NCI-H1105 treated with DMSO at 0.1 percent for 48 hours (cell line): ENCODE results near the gene OR10C1.
"Not testable (repeated sequence)": the region's sequence is repeated elsewhere in the genome, so short reads cannot be mapped to it uniquely, and the experiment has no call there.

Experiments used
- DNase-seq: peaks from one replicate; lab custom pipeline; 2025; lab: John Stamatoyannopoulos, UW

Gene OR10C1, protein sequence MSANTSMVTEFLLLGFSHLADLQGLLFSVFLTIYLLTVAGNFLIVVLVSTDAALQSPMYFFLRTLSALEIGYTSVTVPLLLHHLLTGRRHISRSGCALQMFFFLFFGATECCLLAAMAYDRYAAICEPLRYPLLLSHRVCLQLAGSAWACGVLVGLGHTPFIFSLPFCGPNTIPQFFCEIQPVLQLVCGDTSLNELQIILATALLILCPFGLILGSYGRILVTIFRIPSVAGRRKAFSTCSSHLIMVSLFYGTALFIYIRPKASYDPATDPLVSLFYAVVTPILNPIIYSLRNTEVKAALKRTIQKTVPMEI

DNA sequence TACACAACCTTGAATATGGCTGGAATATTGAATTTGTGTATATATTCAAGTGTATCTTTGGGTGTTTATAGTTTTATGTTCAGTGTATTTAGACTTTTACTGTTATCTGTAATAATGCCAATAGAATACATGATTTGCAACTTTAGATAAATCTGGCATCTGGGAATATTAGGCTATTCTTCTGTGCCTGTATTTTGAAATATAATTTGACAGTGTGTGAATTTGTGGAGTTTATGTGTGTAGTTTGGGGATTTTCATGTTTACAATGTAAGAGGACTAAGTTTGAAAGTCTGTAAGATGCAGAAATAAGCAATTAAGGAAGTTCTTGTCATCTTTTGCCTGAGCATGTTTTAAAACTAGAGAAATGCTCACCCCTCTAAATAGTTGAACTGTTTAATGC lies at the start of gene OR10C1:
TSS of gene OR10C1 (plus strand) at position 301 of the 400 bp plus-strand sequence. CDS start 710 bp downstream, outside the sequence.
- DNase-seq: no peak

DNA sequence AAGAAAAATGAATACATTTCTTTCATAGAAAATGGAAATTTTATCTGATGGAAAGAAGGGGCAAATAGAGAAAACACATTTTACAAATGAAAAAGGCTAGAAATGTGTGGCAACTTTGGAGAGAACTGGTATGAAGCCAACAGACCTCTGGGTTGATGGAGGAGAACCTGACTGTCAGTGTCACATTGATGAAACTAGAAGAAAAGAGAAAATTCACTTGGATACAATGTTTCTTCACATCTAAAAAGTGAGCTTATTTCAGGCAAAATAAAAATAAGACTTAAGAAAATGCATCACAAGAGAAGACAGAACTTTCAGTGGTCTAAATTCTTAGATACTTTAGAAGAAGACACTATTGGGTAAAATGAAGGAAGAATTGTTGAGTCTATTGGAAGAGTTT lies 43.8 kb upstream of the OR10C1 start, which contains the start of gene OR12D2:
TSS of gene OR12D2 (plus strand) at position 301 of the 400 bp plus-strand sequence. CDS start 1,069 bp downstream, outside the sequence.
- DNase-seq: no peak

DNA sequence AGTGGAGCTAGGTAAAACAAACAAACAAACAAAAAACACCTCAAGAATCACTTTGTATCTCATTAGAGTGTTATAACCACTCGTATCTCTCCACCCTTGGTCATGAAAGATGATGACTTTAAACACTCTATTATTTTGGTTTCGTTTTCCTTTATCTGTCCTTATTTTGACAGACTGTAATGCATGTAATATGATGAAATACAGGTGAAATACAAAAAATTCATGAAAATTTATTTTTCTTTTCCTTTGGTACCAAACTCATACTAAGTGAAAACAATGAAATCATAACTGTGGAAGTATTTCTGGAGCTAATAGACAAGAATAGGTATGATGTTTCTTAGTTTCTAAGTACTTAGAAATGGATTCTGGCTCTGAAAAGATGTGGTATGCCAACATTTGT lies 39.6 kb upstream of the OR10C1 start:
- DNase-seq: no peak

DNA sequence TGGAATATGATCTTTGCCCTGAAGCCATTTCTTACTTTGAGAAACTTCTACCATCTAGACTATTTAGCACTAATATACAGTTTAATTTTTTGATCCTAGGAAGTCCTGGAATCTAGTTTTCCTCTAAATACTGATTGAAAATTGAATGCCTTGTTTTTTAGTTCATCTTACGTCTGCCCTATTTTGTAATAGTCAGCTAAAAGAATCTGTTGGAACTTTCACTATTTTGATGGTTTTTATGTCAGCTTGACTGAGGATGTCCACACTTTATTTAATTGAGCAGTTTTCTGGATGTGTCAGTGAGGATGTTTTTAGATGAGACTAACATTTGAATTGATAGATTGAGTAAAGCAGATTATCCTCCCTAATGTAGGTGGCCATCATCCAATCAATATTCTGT lies 35.3 kb upstream of the OR10C1 start:
- no peak for DNase-seq

DNA sequence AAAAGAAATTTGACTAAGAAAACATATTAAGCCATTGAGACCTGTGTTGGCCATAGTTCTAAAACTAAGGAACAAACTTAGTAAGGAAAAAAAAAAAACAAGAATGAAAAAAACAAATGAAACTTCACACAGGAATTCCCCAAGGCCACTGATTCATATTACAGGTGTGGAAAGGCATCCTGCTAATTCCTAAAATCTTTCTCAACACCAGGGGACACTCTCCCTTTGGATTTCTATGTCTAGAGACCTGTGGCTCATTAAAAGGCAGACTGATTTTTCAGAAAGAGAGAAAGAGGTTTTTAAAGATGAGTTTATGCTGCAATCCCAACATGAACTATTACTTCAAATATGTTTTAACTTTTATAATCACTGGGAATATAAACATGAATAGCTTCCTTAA lies 24.5 kb upstream of the OR10C1 start, which contains the start of gene OR12D1:
TSS of gene OR12D1 (plus strand) at position 341 of the 400 bp plus-strand sequence.
- no peak for DNase-seq

DNA sequence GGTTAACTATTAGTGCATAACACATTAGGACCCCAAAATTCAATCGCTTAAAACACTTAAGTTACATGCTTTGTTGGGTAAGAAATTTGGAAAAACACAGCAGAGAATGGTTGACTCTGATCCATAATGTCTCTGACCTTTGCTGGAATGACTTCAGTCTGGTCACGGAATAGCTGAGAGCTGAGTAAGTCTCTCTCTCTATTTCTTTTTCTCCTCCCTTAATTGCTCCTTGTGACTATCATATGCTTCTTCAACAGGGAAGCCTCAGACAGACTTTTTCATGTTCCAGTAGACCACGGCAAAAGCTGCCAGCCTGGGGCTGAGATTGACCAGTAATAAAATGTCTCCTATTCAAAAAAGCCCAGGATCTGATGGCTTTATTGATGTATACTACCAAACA lies 19.6 kb upstream of the OR10C1 start:
- DNase-seq: no peak

DNA sequence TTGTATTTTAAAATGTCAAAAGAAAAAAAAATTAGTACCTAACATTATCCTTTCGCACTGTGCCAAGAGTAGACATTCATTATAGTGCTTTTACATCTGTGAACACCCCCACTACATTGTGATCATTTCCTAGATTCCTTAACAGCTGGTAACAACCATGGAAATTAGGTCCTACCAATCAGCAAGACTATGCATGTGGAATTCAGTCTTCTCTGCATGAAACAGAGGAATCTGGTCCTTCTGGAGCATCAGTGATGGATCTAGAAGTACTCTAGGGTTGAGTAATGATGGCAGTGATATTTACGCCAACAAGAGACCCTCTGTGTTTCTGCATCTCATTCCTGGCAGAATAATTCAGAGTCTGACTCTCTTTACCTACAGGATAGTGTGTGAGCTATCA lies 14.9 kb upstream of the OR10C1 start:
- DNase-seq: no peak

DNA sequence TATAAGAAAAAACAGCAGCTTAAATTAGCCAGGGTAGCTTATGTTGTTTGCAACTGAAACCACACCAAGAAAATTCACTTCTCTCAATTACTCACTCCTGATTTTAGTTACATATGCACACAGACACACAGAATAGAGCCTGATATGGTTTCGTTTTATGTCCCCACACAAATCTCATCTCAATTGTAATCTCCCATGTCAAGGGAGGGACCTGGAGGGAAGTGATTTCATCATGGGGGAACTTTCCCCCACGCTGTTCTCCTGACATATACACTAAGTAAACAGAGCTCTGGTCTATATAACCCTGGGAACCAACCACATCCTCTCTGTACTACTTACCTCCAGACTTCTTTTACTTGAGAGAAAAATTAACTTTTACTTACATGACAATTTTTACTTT lies 14.5 kb upstream of the OR10C1 start:
- no peak for DNase-seq

DNA sequence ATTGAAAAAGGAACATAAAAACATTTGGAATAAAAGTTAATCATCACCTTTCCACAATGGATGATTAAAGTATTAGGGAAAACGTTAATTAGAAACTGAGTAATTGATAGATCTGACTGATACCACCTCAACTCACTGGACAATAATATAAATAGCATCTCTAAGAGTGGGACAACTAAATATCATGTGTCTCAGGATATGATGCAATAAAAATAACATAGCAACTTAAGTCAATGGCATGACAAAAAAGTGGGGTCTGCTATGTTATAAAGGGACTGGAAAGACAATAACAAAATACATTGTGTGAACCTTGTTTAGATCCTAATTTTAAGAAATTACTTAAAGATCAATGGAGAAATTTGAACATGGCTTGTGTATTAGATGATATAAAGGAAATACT lies 14.0 kb upstream of the OR10C1 start:
- no peak for DNase-seq

DNA sequence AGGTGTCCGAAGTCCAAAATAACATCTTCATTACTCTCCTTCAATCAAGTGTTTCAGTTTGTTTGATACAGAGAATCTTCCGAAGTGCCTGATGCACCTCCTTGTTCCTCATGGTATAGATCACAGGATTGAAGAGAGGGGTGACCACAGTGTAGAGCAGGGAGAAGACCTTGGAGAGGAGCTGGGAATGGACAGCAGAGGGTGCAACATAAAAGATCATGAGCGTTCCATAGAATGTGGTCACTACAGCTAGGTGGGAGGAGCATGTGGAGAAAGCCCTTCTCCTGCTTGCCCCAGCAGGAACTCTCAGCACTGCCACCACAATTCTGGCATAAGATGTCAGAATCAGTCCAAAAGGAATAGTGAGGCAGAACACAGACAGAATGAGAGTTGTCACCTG lies 12.5 kb upstream of the OR10C1 start:
- no peak for DNase-seq

DNA sequence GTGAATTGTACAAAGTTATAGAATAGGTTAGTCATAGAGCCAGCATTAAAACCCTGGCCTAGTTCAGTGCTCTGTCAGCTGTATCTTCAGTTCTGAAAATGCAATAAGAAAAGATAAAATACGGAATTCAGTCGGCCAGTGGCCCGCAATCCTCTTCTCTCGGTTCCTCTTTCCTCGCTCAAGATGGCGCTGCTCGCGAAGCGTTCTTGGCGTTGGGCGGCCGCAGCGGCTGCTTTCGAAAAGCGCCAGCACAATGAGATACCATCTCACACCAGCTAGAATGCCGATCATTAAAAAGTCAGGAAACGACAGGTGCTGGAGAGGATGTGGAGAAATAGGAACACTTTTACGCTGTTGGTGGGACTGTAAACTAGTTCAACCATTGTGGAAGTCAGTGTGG lies 2.4 kb upstream of the OR10C1 start:
- peak; percentile 22 for DNase-seq

DNA sequence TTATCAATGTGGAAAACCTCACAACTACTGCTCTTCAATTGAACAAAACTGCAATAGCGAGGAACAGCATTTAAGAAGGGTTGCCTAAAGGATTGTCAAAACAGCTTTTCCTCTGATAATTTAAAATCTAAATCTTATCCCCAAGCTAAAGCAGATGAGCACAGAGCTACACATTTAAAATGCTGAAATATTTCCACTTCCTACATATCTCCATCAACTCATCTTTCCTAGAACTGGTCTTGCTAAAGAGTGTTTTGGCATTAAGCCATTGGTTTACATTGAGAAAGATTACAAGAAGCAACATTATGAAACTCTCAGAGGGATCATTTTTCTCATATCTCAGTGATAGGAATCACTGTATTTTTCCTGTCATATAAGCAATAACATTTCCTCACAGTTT lies 3.6 kb downstream of the OR10C1 start:
- DNase-seq: no peak

DNA sequence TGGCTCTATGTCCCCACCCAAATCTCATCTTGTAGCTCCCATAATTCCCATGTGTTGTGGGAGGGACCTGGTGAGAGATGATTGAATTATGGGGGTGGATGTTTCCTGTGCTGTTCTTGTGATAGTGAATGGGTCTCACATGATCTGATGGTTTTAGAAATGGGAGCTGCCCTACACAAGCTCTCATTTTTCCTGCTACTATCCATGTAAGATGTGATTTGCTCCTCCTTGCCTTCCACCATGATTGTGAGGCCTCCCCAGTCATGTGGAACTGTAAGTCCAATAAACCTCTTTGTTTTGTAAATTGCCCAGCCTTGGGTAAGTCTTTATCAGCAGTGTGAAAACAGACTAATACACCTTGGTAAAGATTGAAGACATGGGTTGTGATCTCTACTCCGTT lies 4.9 kb downstream of the OR10C1 start:
- not testable (repeated sequence) for DNase-seq

DNA sequence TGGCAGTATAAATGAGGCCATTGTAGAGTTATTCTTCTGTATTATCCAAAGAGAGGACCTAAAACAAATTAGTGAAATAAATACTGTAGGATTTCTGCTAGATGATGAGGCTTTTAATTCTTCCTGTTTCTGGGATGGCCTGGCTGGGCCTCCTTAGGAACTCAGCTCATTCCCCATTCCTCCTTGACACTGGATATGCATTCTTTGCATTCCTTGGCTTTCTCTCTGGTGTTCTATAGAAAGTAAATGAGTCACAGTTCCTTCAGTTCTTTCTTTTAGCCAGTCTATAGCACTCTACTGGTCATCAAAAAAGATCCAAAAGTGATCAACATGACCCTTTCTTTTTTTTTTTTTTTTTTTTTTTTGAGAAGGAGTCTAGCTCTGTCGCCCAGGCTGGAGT lies 8.6 kb downstream of the OR10C1 start:
- DNase-seq: no peak

DNA sequence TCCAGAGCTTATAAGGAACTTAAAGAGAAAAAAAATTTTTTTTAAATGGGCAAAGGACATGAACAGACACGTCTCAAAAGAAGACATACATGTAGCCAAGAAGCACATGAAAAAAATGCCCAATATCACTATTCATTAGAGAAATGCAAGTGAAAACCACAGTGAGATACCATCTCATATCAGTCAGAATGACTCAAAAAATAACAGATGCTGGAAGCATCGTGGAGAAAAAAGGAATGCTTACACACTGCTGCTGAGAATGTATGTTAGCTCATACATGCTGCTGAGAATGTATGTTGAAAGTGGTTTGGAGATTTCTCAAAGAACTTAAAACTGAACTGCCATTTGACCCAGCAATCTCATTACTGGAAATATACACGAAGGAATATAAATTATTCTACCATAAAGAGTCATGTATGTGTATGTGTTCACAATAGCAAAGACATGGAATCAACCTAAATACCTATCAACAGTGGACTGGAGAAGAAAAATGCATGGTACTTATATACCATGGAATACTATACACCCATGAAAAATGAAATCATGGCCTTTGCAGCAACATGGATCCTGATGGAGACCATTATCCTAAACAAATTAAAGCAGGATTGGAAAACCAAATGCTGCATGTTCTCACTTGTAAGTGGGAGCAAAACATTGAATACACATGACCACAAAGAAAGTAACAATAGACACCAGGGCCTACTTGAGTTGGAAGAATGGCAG lies 12.5 kb downstream of the OR10C1 start:
- DNase-seq: no peak

DNA sequence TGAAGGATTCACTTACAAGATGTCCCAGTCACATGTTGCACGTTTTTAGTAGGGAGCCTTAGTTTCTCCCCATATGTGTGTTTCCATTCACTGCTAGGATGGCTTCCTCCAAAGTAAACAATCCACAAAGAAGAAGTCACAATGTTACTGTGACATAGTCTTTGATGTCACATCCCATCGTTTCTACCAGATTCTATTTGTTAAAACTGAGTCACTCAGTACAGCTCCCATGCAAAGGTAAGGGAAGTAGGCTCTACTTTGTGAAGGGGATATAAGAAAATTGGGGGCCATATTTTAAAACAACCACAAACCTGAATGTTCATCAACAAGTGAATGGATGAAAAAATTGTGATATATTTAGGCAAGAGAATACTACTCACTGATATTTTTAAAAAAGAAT lies 17.9 kb downstream of the OR10C1 start, which contains the start of the genes OR11A1 and OR2H1:
TSS of gene OR11A1 (minus strand) at position 101 of the 400 bp plus-strand sequence. CDS start 29,430 bp downstream, outside the sequence.
TSS of gene OR2H1 (plus strand) at position 185 of the 400 bp plus-strand sequence. CDS start 4,615 bp downstream, outside the sequence.
- DNase-seq: no peak

DNA sequence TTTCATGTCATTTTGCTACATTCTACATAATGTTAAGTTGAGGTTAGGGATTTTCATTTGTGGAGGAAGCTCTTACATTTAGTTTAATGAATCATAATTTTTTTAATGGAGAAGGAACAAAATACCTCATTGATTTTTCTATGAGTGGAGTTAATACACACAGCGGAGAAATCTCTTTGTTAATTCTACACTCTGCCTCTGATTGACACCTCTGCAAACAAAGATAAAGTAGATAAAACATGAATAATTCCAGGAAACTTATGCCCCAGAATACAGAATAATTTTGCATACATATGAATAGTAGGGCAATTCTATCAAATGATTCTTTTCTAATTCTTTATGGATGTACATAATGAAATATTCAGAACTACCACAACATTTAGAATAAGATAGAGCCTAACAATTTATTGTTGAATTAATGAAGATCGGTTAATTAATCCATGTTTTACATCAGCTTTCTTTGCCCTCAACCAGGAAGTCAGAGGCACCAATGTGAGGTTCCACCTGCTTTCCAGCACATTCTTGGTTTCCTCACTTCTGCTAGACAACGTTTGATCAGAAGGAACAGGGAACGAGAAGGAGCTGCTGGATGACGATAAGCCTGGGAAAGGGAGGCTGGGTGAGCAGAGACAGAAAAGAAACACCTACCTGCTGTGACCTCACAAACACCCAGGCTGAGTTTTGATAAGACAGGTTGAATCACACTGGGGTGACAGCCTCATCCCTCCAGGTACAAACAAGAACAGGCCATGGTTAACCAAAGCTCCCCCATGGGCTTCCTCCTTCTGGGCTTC lies 22.1 kb downstream of the OR10C1 start:
- no peak for DNase-seq

DNA sequence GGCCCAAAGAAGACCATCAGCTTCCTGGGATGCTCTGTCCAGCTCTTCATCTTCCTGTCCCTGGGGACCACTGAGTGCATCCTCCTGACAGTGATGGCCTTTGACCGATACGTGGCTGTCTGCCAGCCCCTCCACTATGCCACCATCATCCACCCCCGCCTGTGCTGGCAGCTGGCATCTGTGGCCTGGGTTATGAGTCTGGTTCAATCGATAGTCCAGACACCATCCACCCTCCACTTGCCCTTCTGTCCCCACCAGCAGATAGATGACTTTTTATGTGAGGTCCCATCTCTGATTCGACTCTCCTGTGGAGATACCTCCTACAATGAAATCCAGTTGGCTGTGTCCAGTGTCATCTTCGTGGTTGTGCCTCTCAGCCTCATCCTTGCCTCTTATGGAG lies 22.9 kb downstream of the OR10C1 start:
- DNase-seq: no peak

DNA sequence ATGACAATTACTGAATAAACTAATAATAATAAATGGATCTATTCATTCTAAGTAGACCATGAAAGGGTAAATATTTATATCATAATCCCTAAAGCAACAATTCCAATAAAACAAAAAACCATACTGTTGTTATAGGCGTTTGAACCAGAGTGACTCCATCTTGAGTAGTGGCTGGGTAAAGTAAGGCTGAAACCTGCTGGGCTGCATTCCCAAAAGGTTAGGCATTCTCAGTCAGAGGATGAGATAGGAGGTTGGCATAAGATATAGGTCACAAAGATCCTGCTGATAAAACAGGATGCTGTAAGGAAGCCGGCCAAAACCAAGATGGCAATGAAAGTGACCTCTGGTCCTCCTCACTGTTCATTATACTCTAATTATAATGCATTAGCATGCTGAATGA lies 26.2 kb downstream of the OR10C1 start:
- DNase-seq: no peak

DNA sequence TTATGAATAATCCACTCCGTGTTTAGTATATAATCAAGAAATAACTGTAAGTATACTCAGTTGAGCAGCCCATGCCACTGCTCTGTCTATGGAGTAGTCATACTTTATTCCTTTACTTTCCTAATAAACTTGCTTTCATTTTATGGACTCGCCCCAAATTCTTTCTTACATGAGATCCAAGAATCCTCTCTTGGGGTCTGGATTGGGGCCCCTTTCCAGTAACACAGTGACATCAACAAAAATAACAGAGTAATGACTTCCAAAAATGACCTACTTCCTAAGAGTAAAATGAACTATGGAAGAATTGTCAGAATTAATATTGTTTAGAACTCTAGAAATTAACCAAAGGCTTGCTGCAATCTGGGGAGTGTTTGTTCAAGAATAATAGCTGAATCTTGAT lies 26.7 kb downstream of the OR10C1 start:
- DNase-seq: no peak

DNA sequence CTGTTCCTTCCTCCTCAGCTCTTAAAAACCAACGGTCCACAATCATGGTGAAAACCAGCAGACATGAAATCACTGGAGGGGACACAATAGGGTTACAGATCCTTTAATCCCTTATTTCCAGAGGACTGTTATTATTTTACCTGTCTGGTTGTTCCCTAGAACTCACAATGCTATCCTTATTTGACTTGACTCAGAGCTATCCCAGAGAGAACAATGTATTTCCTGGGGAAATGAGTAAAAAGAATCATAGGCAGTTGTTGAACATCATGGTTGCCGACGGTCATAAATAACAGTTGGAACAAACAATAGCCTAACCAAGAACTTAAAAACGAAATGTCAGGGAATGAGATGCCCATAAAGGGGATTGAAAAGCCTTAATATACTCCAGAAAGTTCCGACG lies 27.1 kb downstream of the OR10C1 start:
- DNase-seq: no peak

DNA sequence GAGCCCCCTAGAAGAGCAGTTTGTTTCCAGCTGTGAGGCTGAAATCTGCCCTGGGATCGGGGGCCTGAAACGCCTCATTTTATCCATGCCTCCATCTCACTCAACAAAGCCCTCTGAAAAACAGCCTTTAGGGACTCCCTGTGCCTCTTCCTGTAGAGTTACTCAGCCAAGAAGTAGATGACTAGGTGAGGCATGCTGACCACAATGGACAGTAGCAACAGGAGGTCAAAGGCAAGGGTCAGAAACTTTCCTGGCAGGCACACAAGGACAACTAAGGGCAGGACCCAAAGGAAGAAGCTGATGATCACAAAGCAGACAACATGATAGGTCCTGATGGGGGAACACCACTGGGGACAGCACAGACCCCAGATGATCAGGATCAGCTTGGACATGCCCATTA lies 35.9 kb downstream of the OR10C1 start:
- no peak for DNase-seq
